Measurements from ENCODE around the gene VCX. TPM values are rescaled to one million over a fixed set of nuclear protein-coding genes. Genes with fewer than 3 reads are reported as not detected.
A peak's percentile ranks its signal among the peaks of the same experiment; 100 is the strongest.
"Not testable (repeated sequence)": the region's sequence is repeated elsewhere in the genome, so short reads cannot be mapped to it uniquely, and the experiment has no call there.

Gene VCX
- 1 to 10 TPM in 1 of 8 experiments, under 1 TPM in 2, not detected in 5; 0.62 to 1.1 (median 0.64) TPM for total RNA-seq

GRCh38 chrX:7842871-7843270, at the start of gene VCX:
Gene VCX, plus strand, starts transcription at chrX:7843171. Its CDS starts 33 bp downstream, at chrX:7843204.
- H3K4me3 ChIP-seq; ATAC-seq (replicated peaks in 6 of 8); H3K4me1 ChIP-seq (replicated peaks in 1 of 2); in situ Hi-C loops (cut with MboI; ENCODE audit: low pct_unique_long_range_greater_than_20kb in 2 of 9, low sequenced_read_pairs in 9 of 9, unreplicated experiment in 9 of 9); H3K27ac ChIP-seq: not testable (repeated sequence)
- no CpG with 5 or more reads among the region's 20 CpGs for WGBS, 10 experiments

GRCh38 chrX:7798327-7798726, 44.6 kb upstream of the VCX start:
- in situ Hi-C loops (cut with MboI; ENCODE audit: low pct_unique_long_range_greater_than_20kb in 2 of 9, low sequenced_read_pairs in 9 of 9, unreplicated experiment in 9 of 9): no loop called here
- H3K27ac ChIP-seq: no peak overlapping the region
- WGBS, 10 experiments: 20 to 100% (median 97%) methylated on average over 1 to 2 of the region's 2 CpGs; no CpG with 5 or more reads in 4 of the 10 experiments
- H3K4me3 ChIP-seq: no peak overlapping the region
- no peak for ATAC-seq (replicated peaks in 6 of 8)
- no peaks in the 10 kb centered on the region for H3K4me1 ChIP-seq (replicated peaks in 1 of 2)

GRCh38 chrX:7801711-7802110, 41.3 kb upstream of the VCX start:
- in situ Hi-C loops (cut with MboI; ENCODE audit: low pct_unique_long_range_greater_than_20kb in 2 of 9, low sequenced_read_pairs in 9 of 9, unreplicated experiment in 9 of 9): no loop called here
- ATAC-seq (replicated peaks in 6 of 8): no peak
- 19 to 100% (median 33%) methylated on average over 1 to 2 of the region's 2 CpGs; no CpG with 5 or more reads in 7 of the 10 experiments for WGBS, 10 experiments
- Histone ChIP-seq H3K4me3 (no peak overlapping the region), H3K27ac (no peak overlapping the region), H3K4me1 (replicated peaks in 1 of 2) (no peaks in the 10 kb centered on the region)

- WGBS, 10 experiments: 14 to 80% (median 64%) methylated on average over 1 to 2 of the region's 2 CpGs; no CpG with 5 or more reads in 6 of the 10 experiments
- Histone ChIP-seq H3K4me3 (no peak overlapping the region), H3K4me1 (replicated peaks in 1 of 2) (peaks cover 0 to 6% of the 10 kb centered on the region in 2 donors), H3K27ac (no peak overlapping the region)
- ATAC-seq (replicated peaks in 6 of 8): no peak
- in situ Hi-C loops (cut with MboI; ENCODE audit: low pct_unique_long_range_greater_than_20kb in 2 of 9, low sequenced_read_pairs in 9 of 9, unreplicated experiment in 9 of 9): no loop called here
Measured at GRCh38 chrX:7815166-7815805, 27.7 kb upstream of the VCX start.

GRCh38 chrX:7828594-7828993, 14.4 kb upstream of the VCX start:
- Histone ChIP-seq H3K4me1 (replicated peaks in 1 of 2) (no peaks in the 10 kb centered on the region), H3K27ac (no peak overlapping the region), H3K4me3 (no peak overlapping the region)
- in situ Hi-C loops (cut with MboI; ENCODE audit: low pct_unique_long_range_greater_than_20kb in 2 of 9, low sequenced_read_pairs in 9 of 9, unreplicated experiment in 9 of 9): no loop called here
- 7 to 100% (median 82%) methylated on average over 1 to 2 of the region's 2 CpGs; no CpG with 5 or more reads in 7 of the 10 experiments for WGBS, 10 experiments
- no peak for ATAC-seq (replicated peaks in 6 of 8)

GRCh38 chrX:7841084-7841805, 1.7 kb upstream of the VCX start:
- ATAC-seq (replicated peaks in 6 of 8): no peak

GRCh38 chrX:7852166-7852565, 9.2 kb downstream of the VCX start:
- no peak overlapping the region for H3K27ac ChIP-seq
- in situ Hi-C loops (cut with MboI; ENCODE audit: low pct_unique_long_range_greater_than_20kb in 2 of 9, low sequenced_read_pairs in 9 of 9, unreplicated experiment in 9 of 9): no loop called here
- H3K4me1 ChIP-seq (replicated peaks in 1 of 2): no peaks in the 10 kb centered on the region
- H3K4me3 ChIP-seq: no peak overlapping the region
- ATAC-seq (replicated peaks in 6 of 8): no peak
- WGBS, 10 experiments: 0 to 43% (median 14%) methylated on average over 1 of the region's 1 CpG; no CpG with 5 or more reads in 3 of the 10 experiments

More at GRCh38 chrX:7841084-7841805, 1.7 kb upstream of the VCX start:
- Histone ChIP-seq H3K4me1 (replicated peaks in 1 of 2) (no peaks in the 10 kb centered on the region), H3K4me3 (no peak overlapping the region), H3K27ac (no peak overlapping the region)
- in situ Hi-C loops (cut with MboI; ENCODE audit: low pct_unique_long_range_greater_than_20kb in 2 of 9, low sequenced_read_pairs in 9 of 9, unreplicated experiment in 9 of 9): no loop called here
- WGBS, 10 experiments: 10 to 96% (median 62%) methylated on average over 1 to 3 of the region's 3 CpGs; no CpG with 5 or more reads in 4 of the 10 experiments

- ATAC-seq (replicated peaks in 6 of 8): peak in 3 of 8 experiments; percentile 62 to 76 (median 69)
- no peak overlapping the region for H3K4me3 ChIP-seq
- H3K4me1 ChIP-seq (replicated peaks in 1 of 2): no peaks in the 10 kb centered on the region
- in situ Hi-C loops (cut with MboI; ENCODE audit: low pct_unique_long_range_greater_than_20kb in 2 of 9, low sequenced_read_pairs in 9 of 9, unreplicated experiment in 9 of 9): no loop called here
- H3K27ac ChIP-seq: no peak overlapping the region
- 0 to 84% (median 36%) methylated on average over 1 to 4 of the region's 4 CpGs; no CpG with 5 or more reads in 5 of the 10 experiments for whole genome bisulfite sequencing, 10 experiments
Measured at GRCh38 chrX:7872042-7872441, 29.1 kb downstream of the VCX start.

- Histone ChIP-seq H3K27ac (no peak overlapping the region), H3K4me3 (no peak overlapping the region), H3K4me1 (replicated peaks in 1 of 2) (no peaks in the 10 kb centered on the region)
- ATAC-seq (replicated peaks in 6 of 8): no peak
- WGBS, 10 experiments: 0 to 100% (median 66%) methylated on average over 1 to 2 of the region's 2 CpGs; no CpG with 5 or more reads in 6 of the 10 experiments
- in situ Hi-C loops (cut with MboI; ENCODE audit: low pct_unique_long_range_greater_than_20kb in 2 of 9, low sequenced_read_pairs in 9 of 9, unreplicated experiment in 9 of 9): no loop called here
Measured at GRCh38 chrX:7876957-7877356, 34.0 kb downstream of the VCX start.

GRCh38 chrX:7889135-7889534, 46.2 kb downstream of the VCX start:
- Histone ChIP-seq H3K27ac (no peak overlapping the region), H3K4me3 (no peak overlapping the region), H3K4me1 (replicated peaks in 1 of 2) (no peaks in the 10 kb centered on the region)
- WGBS, 10 experiments: 30 to 100% (median 88%) methylated on average over 1 to 2 of the region's 2 CpGs; no CpG with 5 or more reads in 5 of the 10 experiments
- no peak for ATAC-seq (replicated peaks in 6 of 8)
- in situ Hi-C loops (cut with MboI; ENCODE audit: low pct_unique_long_range_greater_than_20kb in 2 of 9, low sequenced_read_pairs in 9 of 9, unreplicated experiment in 9 of 9): no loop called here

- Histone ChIP-seq H3K4me1 (replicated peaks in 1 of 2) (no peaks in the 10 kb centered on the region), H3K27ac (no peak overlapping the region), H3K4me3 (no peak overlapping the region)
- in situ Hi-C loops (cut with MboI; ENCODE audit: low pct_unique_long_range_greater_than_20kb in 2 of 9, low sequenced_read_pairs in 9 of 9, unreplicated experiment in 9 of 9): no loop called here
- no peak for ATAC-seq (replicated peaks in 6 of 8)
- WGBS, 10 experiments: 30 to 100% (median 83%) methylated on average over 1 to 2 of the region's 2 CpGs; no CpG with 5 or more reads in 4 of the 10 experiments
Measured at GRCh38 chrX:7889680-7890079, 46.7 kb downstream of the VCX start.

- Histone ChIP-seq H3K27ac (no peak overlapping the region), H3K4me1 (replicated peaks in 1 of 2) (no peaks in the 10 kb centered on the region), H3K4me3 (no peak overlapping the region)
- WGBS, 10 experiments: 20 to 90% (median 83%) methylated on average over 1 to 6 of the region's 9 CpGs; no CpG with 5 or more reads in 7 of the 10 experiments
- ATAC-seq (replicated peaks in 6 of 8): no peak
- in situ Hi-C loops (cut with MboI; ENCODE audit: low pct_unique_long_range_greater_than_20kb in 2 of 9, low sequenced_read_pairs in 9 of 9, unreplicated experiment in 9 of 9): no loop called here
Measured at GRCh38 chrX:7891928-7892327, 49.0 kb downstream of the VCX start.

All from motor neuron (in vitro differentiated cells).